Colonic mucosa (tissue), 4 donors: ENCODE measurements around the gene TRIM4. TPM values are rescaled to one million over a fixed set of nuclear protein-coding genes. Genes with fewer than 3 reads are reported as not detected.
"Not testable (repeated sequence)": the region's sequence is repeated elsewhere in the genome, so short reads cannot be mapped to it uniquely, and the experiment has no call there.

Experiments
- DNase-seq: peaks from one replicate; pipeline ENCODE4 v3.0.0-alpha.2; 2020
- H3K27ac ChIP-seq: fragments of 200-600 bp; one replicate; pipeline ENCODE4 v1.8.0; 2021
- H3K27me3 ChIP-seq: fragments of 200-600 bp; one replicate; pipeline ENCODE4 v1.8.0; 2021
- H3K36me3 ChIP-seq: fragments of 200-600 bp; one replicate; pipeline ENCODE4 v1.8.0; 2021
- H3K4me1 ChIP-seq: fragments of 200-600 bp; one replicate; pipeline ENCODE4 v1.8.0; 2021; ENCODE audit warnings: mild to moderate bottlenecking
- H3K4me3 ChIP-seq: fragments of 200-600 bp; one replicate; pipeline ENCODE4 v1.8.0; 2021
- H3K9ac ChIP-seq, 2 donors: one replicate each; pipeline ENCODE4 v1.7.0; 2013; ENCODE audit warnings: control low read depth in 2 of 2, low read depth in 2 of 2, low read length in 2 of 2
- H3K9me3 ChIP-seq: fragments of 200-600 bp; one replicate; pipeline ENCODE4 v1.8.0; 2021
- CTCF ChIP-seq: fragments of 200-600 bp; IDR thresholded peaks from one replicate; pipeline ENCODE4 v1.8.0; 2022; ENCODE audit warnings: antibody characterized with exemption, mild to moderate bottlenecking
- intact Hi-C: fragments of 100-400 bp; cut with DNase I; formaldehyde crosslinking; loops from one replicate; pipeline ENCODE4 v1.14.1; 2022
- total RNA-seq, 2 donors: library from RNA; stranded (reverse); fragmentation: NEBNext Ultra II Directional in 1 of 2; extraction: Animal tissue kit (Norgen Biotek cat#: 25700) in 1 of 2; gene quantifications; one replicate each; pipeline ENCODE4 v1.2.1, GENCODE V29; 2021
- donor health status: healthy.
- donor health status: DM: no; HTN: no; CAD: no.
- donor health status: DM: no; HTN: no; CAD: no.

The TRIM4 gene
- total RNA-seq, 2 donors from 2014 or later = 23.8 to 23.9 TPM

GRCh38 chr7:99893280-99893679 lies 26.1 kb downstream of the TRIM4 start:
- no peak for DNase-seq
- H3K9ac ChIP-seq = no peak overlapping the region
- H3K27ac ChIP-seq = no peak overlapping the region
- H3K4me3 ChIP-seq = no peak overlapping the region
- H3K36me3 ChIP-seq = no peaks in the 10 kb centered on the region
- no peaks in the 10 kb centered on the region for H3K27me3 ChIP-seq
- H3K9me3 ChIP-seq = no peaks in the 10 kb centered on the region
- TF ChIP-seq CTCF = no peak
- H3K4me1 ChIP-seq = no peaks in the 10 kb centered on the region
- intact Hi-C loops = no loop called here

GRCh38 chr7:99890348-99890747 lies 29.0 kb downstream of the TRIM4 start:
- H3K27ac ChIP-seq = not testable (repeated sequence)

GRCh38 chr7:99888366-99888765 lies 31.0 kb downstream of the TRIM4 start:
- H3K27me3 ChIP-seq, H3K4me1 ChIP-seq, H3K9me3 ChIP-seq, H3K4me3 ChIP-seq, DNase-seq, intact Hi-C loops, H3K9ac ChIP-seq, H3K36me3 ChIP-seq, H3K27ac ChIP-seq: not testable (repeated sequence)

More at GRCh38 chr7:99890348-99890747, 29.0 kb downstream of the TRIM4 start:
- H3K36me3 ChIP-seq, H3K4me3 ChIP-seq, intact Hi-C loops, H3K9ac ChIP-seq, DNase-seq, H3K27me3 ChIP-seq, H3K4me1 ChIP-seq, H3K9me3 ChIP-seq: not testable (repeated sequence)

GRCh38 chr7:99881370-99881769 lies 38.0 kb downstream of the TRIM4 start:
- no peak for DNase-seq
- Histone ChIP-seq H3K4me3 (no peak overlapping the region), H3K4me1 (no peaks in the 10 kb centered on the region), H3K27ac (no peak overlapping the region), H3K36me3 (no peaks in the 10 kb centered on the region), H3K9ac (no peak overlapping the region), H3K27me3 (no peaks in the 10 kb centered on the region), H3K9me3 (no peaks in the 10 kb centered on the region)
- TF ChIP-seq CTCF = no peak
- intact Hi-C loops = no loop called here

- TF ChIP-seq CTCF = no peak
- DNase-seq = no peak
- no peak within 1 kb of the TSS for H3K27ac ChIP-seq
- no peaks in the 10 kb centered on the region for H3K27me3 ChIP-seq
- H3K9me3 ChIP-seq = no peaks in the 10 kb centered on the region
- intact Hi-C loops = no loop called here
- no peaks in the 10 kb centered on the region for H3K4me1 ChIP-seq
- no peak within 1 kb of the TSS for H3K4me3 ChIP-seq
- H3K9ac ChIP-seq = no peak within 1 kb of the TSS
- no peaks in the 10 kb centered on the region for H3K36me3 ChIP-seq
These were observed 42.4 kb downstream of the TRIM4 start, which contains the start of gene OR2AE1 for GRCh38 chr7:99876933-99877332. OR2AE1 (minus strand) TSS chr7:99877033; CDS start chr7:99877033, 0 bp downstream.

- no peak overlapping the region for H3K27ac ChIP-seq
- H3K4me1 ChIP-seq = no peaks in the 10 kb centered on the region
- DNase-seq = no peak
- H3K9me3 ChIP-seq = no peaks in the 10 kb centered on the region
- H3K4me3 ChIP-seq = no peak overlapping the region
- no peaks in the 10 kb centered on the region for H3K27me3 ChIP-seq
- intact Hi-C loops = no loop called here
- no peaks in the 10 kb centered on the region for H3K36me3 ChIP-seq
- TF ChIP-seq CTCF = no peak
- no peak overlapping the region for H3K9ac ChIP-seq
These were observed 42.8 kb downstream of the TRIM4 start for GRCh38 chr7:99876491-99876890.

GRCh38 chr7:99868246-99868645 lies 51.1 kb downstream of the TRIM4 start:
- TF ChIP-seq CTCF = no peak
- no peak overlapping the region for H3K4me3 ChIP-seq
- no peaks in the 10 kb centered on the region for H3K4me1 ChIP-seq
- no peak overlapping the region for H3K27ac ChIP-seq
- intact Hi-C loops = no loop called here
- H3K36me3 ChIP-seq = no peaks in the 10 kb centered on the region
- no peak overlapping the region for H3K9ac ChIP-seq
- H3K27me3 ChIP-seq = no peaks in the 10 kb centered on the region
- H3K9me3 ChIP-seq = no peaks in the 10 kb centered on the region
- no peak for DNase-seq

GRCh38 chr7:99867477-99867876 lies 51.9 kb downstream of the TRIM4 start:
- intact Hi-C loops, H3K27ac ChIP-seq, H3K9me3 ChIP-seq, H3K36me3 ChIP-seq, H3K27me3 ChIP-seq, DNase-seq, H3K4me3 ChIP-seq, H3K9ac ChIP-seq, H3K4me1 ChIP-seq: not testable (repeated sequence)
